A549 (cell line): ENCODE data around the gene S1PR5. TPM values are rescaled to one million over a fixed set of nuclear protein-coding genes. Genes with fewer than 3 reads are reported as not detected.

Source experiments
- ATAC-seq, 2 experiments: fragments of 200-7000 bp in 1 of 2; fragments of >200 bp in 1 of 2; cut with Nextera tagmentation in 1 of 2; cut with Tn5 transposase in 1 of 2; 3 replicates each; pipeline versions ENCODE4 v1.8.0 to v1.9.1; 2018 to 2020; ENCODE audit warnings: mild to moderate bottlenecking in 1 of 2, moderate library complexity in 1 of 2
- CTCF ChIA-PET: fragments of 300-600 bp; sonication (Branson Sonifier 250); formaldehyde crosslinking; extraction: SDS; loops from one replicate; lab custom pipeline; 2021; ENCODE audit warnings: antibody characterized with exemption, inconsistent platforms; lab: Yijun Ruan, JAX
- POLR2A ChIA-PET: fragments of 350-600 bp; formaldehyde crosslinking; extraction: SDS; loops from one replicate; lab custom pipeline; 2021; ENCODE audit warnings: antibody characterized with exemption, inconsistent platforms; lab: Yijun Ruan, JAX
- DNase-seq, 2 experiments: peaks; one replicate each; pipeline versions ENCODE4 v3.0.0 to v3.0.0-alpha.2; 2011 to 2016; ENCODE audit warnings: low read depth in 1 of 2, low spot score in 1 of 2
- FAIRE-seq: peaks from 2 replicates; lab custom pipeline; 2011; peaks lifted over from hg19 to GRCh38; lab: Jason Lieb, UNC
- H3K27ac ChIP-seq, 2 experiments: fragments of >200 bp; sonication (Bioruptor Twin); formaldehyde crosslinking; 3 replicates each; pipeline ENCODE4 v1.5.1; 2016 to 2017
- H3K4me1 ChIP-seq: fragments of >200 bp; sonication (Bioruptor Twin); formaldehyde crosslinking; 3 replicates; pipeline ENCODE4 v1.6.1; 2016
- H3K4me2 ChIP-seq: fragments of >200 bp; sonication (Bioruptor Twin); formaldehyde crosslinking; 3 replicates; pipeline ENCODE4 v1.6.1; 2016
- H3K4me3 ChIP-seq: fragments of >200 bp; sonication (Bioruptor Twin); formaldehyde crosslinking; 3 replicates; pipeline ENCODE4 v1.5.1; 2016
- H3K9me3 ChIP-seq: fragments of >200 bp; sonication (Bioruptor Twin); formaldehyde crosslinking; 3 replicates; pipeline ENCODE4 v1.6.1; 2016
- BHLHE40 ChIP-seq: IDR thresholded peaks from 2 replicates; pipeline ENCODE4 v1.6.1; 2012; ENCODE audit warnings: low read depth, low read length, inconsistent platforms
- CBX2 ChIP-seq: fragments of 200-600 bp; sonication (generic); IDR thresholded peaks from 2 replicates; pipeline ENCODE4 v1.6.1; 2016; ENCODE audit warnings: low read depth, mild to moderate bottlenecking, borderline replicate concordance
- CEBPB ChIP-seq, 2 experiments: fragments of >200 bp in 1 of 2; sonication (Bioruptor Twin) in 1 of 2; formaldehyde crosslinking in 1 of 2; IDR thresholded peaks; 2 replicates each; pipeline ENCODE4 v1.6.1; 2012 to 2016
- CHD2 ChIP-seq: fragments of 150-350 bp; IDR thresholded peaks from 2 replicates; pipeline ENCODE4 v1.6.1; 2014; ENCODE audit warnings: low read length; ENCODE audit not compliant: partially characterized antibody
- CHD4 ChIP-seq: fragments of 200-600 bp; sonication (generic); IDR thresholded peaks from 2 replicates; pipeline ENCODE4 v1.6.1; 2016; ENCODE audit warnings: antibody characterized with exemption, mild to moderate bottlenecking, borderline replicate concordance
- EP300 ChIP-seq, 2 experiments: fragments of >200 bp; sonication (Bioruptor Twin); formaldehyde crosslinking; IDR thresholded peaks; 2 replicates in 1 of 2; 3 replicates in 1 of 2; pipeline ENCODE4 v1.6.1; 2016 to 2017
- ESRRA ChIP-seq: fragments of 150-350 bp; IDR thresholded peaks from 2 replicates; pipeline ENCODE4 v1.6.1; 2014; ENCODE audit warnings: mild to moderate bottlenecking, low read length, borderline replicate concordance
- FOSB ChIP-seq: fragments of 250-450 bp; sonication (Bioruptor Pico); IDR thresholded peaks from 2 replicates; pipeline ENCODE4 v1.5.0; 2020; ENCODE audit warnings: mild to moderate bottlenecking, moderate library complexity
- FOSL2 ChIP-seq, 2 experiments: fragments of 450-650 bp in 1 of 2; fragments of >200 bp in 1 of 2; sonication (Bioruptor Twin) in 1 of 2; formaldehyde crosslinking; IDR thresholded peaks; 2 replicates each; pipeline versions ENCODE4 v1.5.0 to v1.6.1; 2016 to 2020; ENCODE audit warnings: mild to moderate bottlenecking in 1 of 2, moderate library complexity in 1 of 2
- GATA3 ChIP-seq: IDR thresholded peaks from 2 replicates; pipeline ENCODE4 v1.6.1; 2012; ENCODE audit warnings: borderline replicate concordance
- HDAC2 ChIP-seq: fragments of 200-600 bp; sonication (generic); IDR thresholded peaks from 2 replicates; pipeline ENCODE4 v1.6.1; 2016
- HEYL ChIP-seq: fragments of 250-450 bp; sonication (Bioruptor Pico); IDR thresholded peaks from 2 replicates; pipeline ENCODE4 v1.8.0; 2021; ENCODE audit warnings: mild to moderate bottlenecking, moderate library complexity
- JUNB ChIP-seq: fragments of >200 bp; sonication (Bioruptor Twin); formaldehyde crosslinking; IDR thresholded peaks from 2 replicates; pipeline ENCODE4 v1.6.1; 2016
- KDM5A ChIP-seq: fragments of 200-600 bp; sonication (generic); IDR thresholded peaks from 2 replicates; pipeline ENCODE4 v1.6.1; 2016; ENCODE audit warnings: antibody characterized with exemption, mild to moderate bottlenecking
- NFE2L2 ChIP-seq: fragments of 150-350 bp; conservative IDR thresholded peaks from 2 replicates; pipeline ENCODE4 v1.6.1; 2014; ENCODE audit warnings: low read length
- NR3C1 ChIP-seq: fragments of >200 bp; sonication (Bioruptor Twin); formaldehyde crosslinking; IDR thresholded peaks from 3 replicates; pipeline ENCODE4 v1.6.1; 2017
- POLR2A ChIP-seq: IDR thresholded peaks from 2 replicates; pipeline ENCODE4 v1.6.1; 2012; ENCODE audit warnings: mild to moderate bottlenecking, low read length
- RAD21 ChIP-seq, 2 experiments: fragments of >200 bp in 1 of 2; sonication (Bioruptor Twin) in 1 of 2; formaldehyde crosslinking in 1 of 2; IDR thresholded peaks in 1 of 2; conservative IDR thresholded peaks in 1 of 2; 2 replicates in 1 of 2; 3 replicates in 1 of 2; pipeline ENCODE4 v1.6.1; 2012 to 2018; ENCODE audit warnings: inconsistent platforms in 1 of 2
- RARB ChIP-seq: fragments of 250-450 bp; sonication (Bioruptor Pico); IDR thresholded peaks from 2 replicates; pipeline ENCODE4 v1.8.0; 2021; ENCODE audit warnings: mild to moderate bottlenecking, moderate library complexity
- RCOR1 ChIP-seq: fragments of 150-350 bp; IDR thresholded peaks from 2 replicates; pipeline ENCODE4 v1.6.1; 2014; ENCODE audit warnings: antibody characterized with exemption, low read length, low read depth
- RFX5 ChIP-seq: fragments of 450-650 bp; IDR thresholded peaks from 2 replicates; pipeline ENCODE4 v1.7.1; 2014; ENCODE audit warnings: antibody characterized with exemption, mild to moderate bottlenecking, moderate library complexity
- SMC3 ChIP-seq: fragments of >200 bp; sonication (Bioruptor Twin); formaldehyde crosslinking; IDR thresholded peaks from 3 replicates; pipeline ENCODE4 v1.6.1; 2018; ENCODE audit warnings: inconsistent platforms
- TP53 ChIP-seq: fragments of 250-450 bp; sonication (Bioruptor Pico); IDR thresholded peaks from 2 replicates; pipeline ENCODE4 v1.5.0; 2021; ENCODE audit warnings: mild to moderate bottlenecking, moderate library complexity
- ZC3H11A ChIP-seq: fragments of 450-650 bp; IDR thresholded peaks from 2 replicates; pipeline ENCODE4 v1.6.1; 2014; ENCODE audit warnings: antibody characterized with exemption, mild to moderate bottlenecking
- ZNF302 ChIP-seq: fragments of 250-450 bp; sonication (Bioruptor Pico); IDR thresholded peaks from 2 replicates; pipeline ENCODE4 v1.9.0; 2021; ENCODE audit warnings: inconsistent platforms, mild to moderate bottlenecking, moderate library complexity
- ZSCAN20 ChIP-seq: fragments of 250-450 bp; sonication (Bioruptor Pico); IDR thresholded peaks from 2 replicates; pipeline ENCODE4 v1.8.0; 2022; ENCODE audit warnings: mild to moderate bottlenecking, moderate library complexity
- WGBS: methylation state at CpG from one replicate; pipeline ENCODE4 v1.1.6; 2017; ENCODE audit errors: missing lambda C conversion rate; 5-methylcytosine and 5-hydroxymethylcytosine counted together
- polyA plus RNA-seq, 4 experiments: library from polyadenylated mRNA; depleted of rRNA in 3 of 4; stranded (reverse); fragments of >200 nt; fragmentation: RNase III in 1 of 4; extraction: RNeasy Plus Mini Kit Qiagen cat#74134 plus additional on column Dnase treatment in 1 of 4; gene quantifications; 2 replicates in 3 of 4; 3 replicates in 1 of 4; pipeline ENCODE4 v1.2.3, GENCODE V29; 2011 to 2017
- TF ChIP-seq, protein P1 (sequence below): fragments of 450-650 bp; IDR thresholded peaks from 2 replicates; pipeline ENCODE4 v1.6.1; 2014; ENCODE audit warnings: antibody characterized with exemption
- TF ChIP-seq, protein P2 (sequence below): fragments of >200 bp; sonication (Bioruptor Twin); formaldehyde crosslinking; IDR thresholded peaks from 3 replicates; pipeline ENCODE4 v1.5.1; 2016

The S1PR5 gene
- polyA plus RNA-seq, 2 of the 4 experiments (the other 2 are of a cell fraction): 2.1 to 3.8 TPM

DNA sequence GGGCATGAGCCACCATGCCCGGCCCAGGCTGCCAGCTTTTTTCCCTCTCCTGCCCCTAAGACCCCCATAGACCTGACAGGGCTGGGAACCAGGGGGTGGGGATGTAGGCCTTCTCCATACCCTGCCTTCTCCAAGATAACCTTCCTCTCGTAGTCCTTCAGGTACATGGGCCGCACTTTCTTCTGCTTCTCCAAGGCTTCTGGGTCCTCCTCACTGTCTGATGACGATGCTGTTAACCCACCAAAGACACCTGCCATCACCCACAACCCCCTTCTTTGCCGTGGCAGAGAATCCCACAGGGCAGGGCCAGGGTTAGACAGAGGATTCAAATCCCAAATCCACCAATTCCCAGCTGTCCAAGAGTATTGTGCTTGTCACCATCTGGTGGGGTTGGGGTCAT, 45.4 kb upstream of the S1PR5 start:
- TF ChIP-seq, protein P1, sequence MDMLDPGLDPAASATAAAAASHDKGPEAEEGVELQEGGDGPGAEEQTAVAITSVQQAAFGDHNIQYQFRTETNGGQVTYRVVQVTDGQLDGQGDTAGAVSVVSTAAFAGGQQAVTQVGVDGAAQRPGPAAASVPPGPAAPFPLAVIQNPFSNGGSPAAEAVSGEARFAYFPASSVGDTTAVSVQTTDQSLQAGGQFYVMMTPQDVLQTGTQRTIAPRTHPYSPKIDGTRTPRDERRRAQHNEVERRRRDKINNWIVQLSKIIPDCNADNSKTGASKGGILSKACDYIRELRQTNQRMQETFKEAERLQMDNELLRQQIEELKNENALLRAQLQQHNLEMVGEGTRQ: no peak
- no peak for TF ChIP-seq RCOR1
- TF ChIP-seq CHD2: no peak
- no peak for TF ChIP-seq FOSB (CRISPR knock-in tag)
- no peak for TF ChIP-seq ZNF302 (CRISPR knock-in tag)
- TF ChIP-seq RAD21 (conservative IDR thresholded peaks at IDR 0.05 in 1 of 2, IDR thresholded peaks at IDR 0.05 in 1 of 2): no peak
- no peak for TF ChIP-seq RARB (CRISPR knock-in tag)
- TF ChIP-seq HEYL: no peak
- no peak for TF ChIP-seq ZSCAN20 (CRISPR knock-in tag)
- no peak for TF ChIP-seq KDM5A
- TF ChIP-seq ZC3H11A: no peak
- TF ChIP-seq RFX5: no peak
- no peak for TF ChIP-seq FOSL2 (IDR thresholded peaks at IDR 0.05)
- no peak for TF ChIP-seq FOSL2 (CRISPR knock-in tag; IDR thresholded peaks at IDR 0.05)
- TF ChIP-seq CHD4: no peak
- TF ChIP-seq GATA3: no peak
- no peak for TF ChIP-seq SMC3
- TF ChIP-seq EP300 (IDR thresholded peaks at IDR 0.05): no peak
- TF ChIP-seq JUNB: no peak
- DNase-seq (no peak), ATAC-seq (no peak), FAIRE-seq (no peak)
- 90% methylated on average over 5 of the region's 5 CpGs for WGBS
- Histone ChIP-seq H3K9me3 (no peaks in the 10 kb centered on the region), H3K4me2 (no peak overlapping the region), H3K4me3 (no peak overlapping the region), H3K4me1 (peaks cover 14% of the 10 kb centered on the region; the same call in 2 of the 3 replicates), H3K27ac (no peak overlapping the region)
- CTCF ChIA-PET: interaction anchor here (1.6 to 1.8 kb wide), 2 partner anchors 52 to 137 kb away, joined by 5 read pairs; no protein-coding TSS in a partner anchor
- POLR2A ChIA-PET: no interaction called here

DNA sequence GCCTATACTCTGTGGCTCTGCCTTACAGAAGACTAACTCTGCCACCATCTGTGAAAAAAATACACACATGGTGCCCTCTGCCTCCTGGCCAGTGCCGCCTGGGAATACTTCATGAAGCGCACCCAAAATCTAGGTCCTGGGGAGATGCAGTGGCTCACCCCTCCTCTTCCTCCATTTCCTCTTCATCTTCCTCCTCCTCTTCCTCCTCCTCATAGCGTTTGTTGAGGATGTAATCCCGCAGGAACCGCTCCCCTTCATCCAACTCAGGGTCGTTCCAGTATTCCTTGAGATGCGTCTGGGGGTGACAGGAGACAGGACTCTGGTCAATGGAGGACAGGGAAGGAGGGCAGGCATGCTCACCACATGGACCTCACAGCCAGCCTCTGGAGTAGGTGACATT, 42.9 kb upstream of the S1PR5 start:
- peaks cover 6% of the 10 kb centered on the region; the same call in 1 of the 3 replicates for H3K4me1 ChIP-seq
- ChIA-PET CTCF (interaction anchor here (1.2 kb wide), 1 partner anchor 76 kb away, joined by 5 read pairs; no protein-coding TSS in a partner anchor), POLR2A (no interaction called here)
- 95% methylated on average over 7 of the region's 7 CpGs for WGBS
- ATAC-seq: no peak
- no peak for DNase-seq
- no peak overlapping the region for H3K4me3 ChIP-seq
- no peak overlapping the region for H3K27ac ChIP-seq
- no peak for FAIRE-seq
- TF ChIP-seq BHLHE40 (no peak), POLR2A (no peak), FOSL2 (IDR thresholded peaks at IDR 0.05) (no peak), FOSL2 (CRISPR knock-in tag; IDR thresholded peaks at IDR 0.05) (no peak), HDAC2 (no peak), CHD4 (no peak), RARB (CRISPR knock-in tag) (no peak), ZNF302 (CRISPR knock-in tag) (no peak), NFE2L2 (no peak), NR3C1 (no peak), CEBPB (IDR thresholded peaks at IDR 0.05) (no peak), TP53 (CRISPR knock-in tag) (no peak), CBX2 (no peak), ZSCAN20 (CRISPR knock-in tag) (no peak), ESRRA (no peak)
- TF ChIP-seq, protein P2, sequence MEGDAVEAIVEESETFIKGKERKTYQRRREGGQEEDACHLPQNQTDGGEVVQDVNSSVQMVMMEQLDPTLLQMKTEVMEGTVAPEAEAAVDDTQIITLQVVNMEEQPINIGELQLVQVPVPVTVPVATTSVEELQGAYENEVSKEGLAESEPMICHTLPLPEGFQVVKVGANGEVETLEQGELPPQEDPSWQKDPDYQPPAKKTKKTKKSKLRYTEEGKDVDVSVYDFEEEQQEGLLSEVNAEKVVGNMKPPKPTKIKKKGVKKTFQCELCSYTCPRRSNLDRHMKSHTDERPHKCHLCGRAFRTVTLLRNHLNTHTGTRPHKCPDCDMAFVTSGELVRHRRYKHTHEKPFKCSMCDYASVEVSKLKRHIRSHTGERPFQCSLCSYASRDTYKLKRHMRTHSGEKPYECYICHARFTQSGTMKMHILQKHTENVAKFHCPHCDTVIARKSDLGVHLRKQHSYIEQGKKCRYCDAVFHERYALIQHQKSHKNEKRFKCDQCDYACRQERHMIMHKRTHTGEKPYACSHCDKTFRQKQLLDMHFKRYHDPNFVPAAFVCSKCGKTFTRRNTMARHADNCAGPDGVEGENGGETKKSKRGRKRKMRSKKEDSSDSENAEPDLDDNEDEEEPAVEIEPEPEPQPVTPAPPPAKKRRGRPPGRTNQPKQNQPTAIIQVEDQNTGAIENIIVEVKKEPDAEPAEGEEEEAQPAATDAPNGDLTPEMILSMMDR: no peak
- H3K9me3 ChIP-seq: no peaks in the 10 kb centered on the region
- H3K4me2 ChIP-seq: no peak overlapping the region
